Tongue (tissue), 2 donors: ENCODE data around the gene SERPINA9. TPM values are rescaled to one million over a fixed set of nuclear protein-coding genes. Genes with fewer than 3 reads are reported as not detected.
"Not testable (repeated sequence)": the region's sequence is repeated elsewhere in the genome, so short reads cannot be mapped to it uniquely, and the experiment has no call there.

ENCODE experiments used
- DNase-seq: peaks from one replicate; pipeline ENCODE4 v3.0.0-alpha.2; 2015
- total RNA-seq: library from RNA; depleted of rRNA; stranded (reverse); fragments of >200 nt; gene quantifications from one replicate; pipeline ENCODE4 v1.2.3, GENCODE V29; 2014

SERPINA9 gene
- total RNA-seq = not detected

GRCh38 chr14:94476023-94476422 lies at the start of gene SERPINA9:
Gene SERPINA9, minus strand, starts transcription at chr14:94476197. Its CDS starts 6,357 bp downstream, at chr14:94469840.
- DNase-seq = no peak

- DNase-seq = no peak
Observed at GRCh38 chr14:94524093-94524492, 48.1 kb upstream of the SERPINA9 start.

GRCh38 chr14:94523265-94523664 lies 47.3 kb upstream of the SERPINA9 start:
- DNase-seq = no peak

GRCh38 chr14:94522115-94522724 lies 46.2 kb upstream of the SERPINA9 start:
- DNase-seq = no peak

GRCh38 chr14:94521375-94522114 lies 45.5 kb upstream of the SERPINA9 start:
- DNase-seq = no peak

- DNase-seq = peak; percentile 16
Observed at GRCh38 chr14:94517641-94518257, 41.8 kb upstream of the SERPINA9 start.

- DNase-seq = no peak
Observed at GRCh38 chr14:94517248-94517640, 41.2 kb upstream of the SERPINA9 start.

GRCh38 chr14:94515856-94516255 lies 39.9 kb upstream of the SERPINA9 start:
- no peak for DNase-seq

GRCh38 chr14:94515426-94515825 lies 39.4 kb upstream of the SERPINA9 start:
- no peak for DNase-seq

- no peak for DNase-seq
Observed at GRCh38 chr14:94514351-94514750, 38.4 kb upstream of the SERPINA9 start.

GRCh38 chr14:94510481-94510880 lies 34.5 kb upstream of the SERPINA9 start:
- not testable (repeated sequence) for DNase-seq

GRCh38 chr14:94509356-94509755 lies 33.4 kb upstream of the SERPINA9 start, which contains the start of gene SERPINA12:
Gene SERPINA12, minus strand, starts transcription at chr14:94509469. Its CDS starts 11,072 bp downstream, at chr14:94498397.
- no peak for DNase-seq

- DNase-seq = no peak
Observed at GRCh38 chr14:94505641-94506040, 29.6 kb upstream of the SERPINA9 start.

GRCh38 chr14:94505206-94505605 lies 29.2 kb upstream of the SERPINA9 start:
- no peak for DNase-seq

- DNase-seq = no peak
Observed at GRCh38 chr14:94501588-94502516, 25.9 kb upstream of the SERPINA9 start.

GRCh38 chr14:94500264-94500663 lies 24.3 kb upstream of the SERPINA9 start:
- DNase-seq = no peak

- DNase-seq = no peak
Observed at GRCh38 chr14:94499673-94500072, 23.7 kb upstream of the SERPINA9 start.

- DNase-seq = no peak
Observed at GRCh38 chr14:94498215-94498614, 22.2 kb upstream of the SERPINA9 start.

GRCh38 chr14:94494085-94494484 lies 18.1 kb upstream of the SERPINA9 start:
- no peak for DNase-seq

GRCh38 chr14:94491511-94491910 lies 15.5 kb upstream of the SERPINA9 start:
- no peak for DNase-seq

- no peak for DNase-seq
Observed at GRCh38 chr14:94489336-94489735, 13.3 kb upstream of the SERPINA9 start.

- DNase-seq = no peak
Observed at GRCh38 chr14:94486883-94487282, 10.9 kb upstream of the SERPINA9 start.
